BE2C (cell line): Measurements from ENCODE around the gene RFX1.

Experiments used
- DNase-seq: peaks from one replicate; pipeline ENCODE4 v3.0.0-alpha.2; 2020
- H3K27me3 ChIP-seq: fragments of 250-450 bp; sonication (Bioruptor Pico); 2 replicates; pipeline ENCODE4 v1.5.1; 2020; ENCODE audit warnings: mild to moderate bottlenecking
- H3K36me3 ChIP-seq: fragments of 250-450 bp; sonication (Bioruptor Pico); 2 replicates; pipeline ENCODE4 v1.5.1; 2020; ENCODE audit warnings: mild to moderate bottlenecking
- H3K4me1 ChIP-seq: fragments of 250-450 bp; sonication (Bioruptor Pico); 2 replicates; pipeline ENCODE4 v1.5.1; 2020
- H3K4me3 ChIP-seq: 2 replicates; pipeline ENCODE4 v1.5.1; 2011; ENCODE audit warnings: low read depth, low read length
- H3K9me3 ChIP-seq: fragments of 250-450 bp; sonication (Bioruptor Pico); 2 replicates; pipeline ENCODE4 v1.5.1; 2020
- CTCF ChIP-seq: IDR thresholded peaks from 2 replicates; pipeline ENCODE4 v1.5.1; 2012; ENCODE audit warnings: mild to moderate bottlenecking, low read depth, low read length

The RFX1 gene

DNA sequence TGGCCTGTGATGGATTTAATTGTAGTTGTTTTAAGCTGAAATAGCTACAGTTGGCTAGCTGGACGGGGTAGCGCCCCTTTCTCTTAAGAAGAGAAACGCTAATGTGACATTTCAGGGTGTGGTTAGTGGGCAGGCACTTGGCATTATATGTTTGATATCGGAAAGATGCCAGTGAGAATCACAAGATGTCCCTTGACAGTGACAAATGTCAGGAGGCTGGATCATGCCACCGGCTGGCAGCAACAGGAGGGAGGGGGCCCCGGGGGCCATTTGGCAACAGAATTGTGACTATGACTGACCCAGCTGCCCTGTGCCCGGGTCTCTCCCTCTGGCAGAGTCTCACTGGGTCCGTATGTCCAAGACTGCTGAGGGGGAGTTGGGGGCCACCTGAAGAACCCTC, 49.1 kb downstream of the RFX1 start:
- Histone ChIP-seq H3K4me1 (peaks cover 3% of the 10 kb centered on the region; the same call in 1 of the 2 replicates), H3K36me3 (peaks cover 63% of the 10 kb centered on the region)
- no peak for TF ChIP-seq CTCF

GRCh38 chr19:13956365-13956744, 49.8 kb downstream of the RFX1 start:
- H3K4me1 ChIP-seq = peaks cover 3% of the 10 kb centered on the region; the same call in 1 of the 2 replicates
- no peaks in the 10 kb centered on the region for H3K27me3 ChIP-seq
- H3K4me3 ChIP-seq = no peak overlapping the region
- DNase-seq = no peak
- no peak for TF ChIP-seq CTCF
- no peaks in the 10 kb centered on the region for H3K9me3 ChIP-seq
- peaks cover 61% of the 10 kb centered on the region for H3K36me3 ChIP-seq

More for the DNA sequence above, 49.1 kb downstream of the RFX1 start:
- no peaks in the 10 kb centered on the region for H3K27me3 ChIP-seq
- H3K4me3 ChIP-seq = no peak overlapping the region
- no peak for DNase-seq
- H3K9me3 ChIP-seq = no peaks in the 10 kb centered on the region

DNA sequence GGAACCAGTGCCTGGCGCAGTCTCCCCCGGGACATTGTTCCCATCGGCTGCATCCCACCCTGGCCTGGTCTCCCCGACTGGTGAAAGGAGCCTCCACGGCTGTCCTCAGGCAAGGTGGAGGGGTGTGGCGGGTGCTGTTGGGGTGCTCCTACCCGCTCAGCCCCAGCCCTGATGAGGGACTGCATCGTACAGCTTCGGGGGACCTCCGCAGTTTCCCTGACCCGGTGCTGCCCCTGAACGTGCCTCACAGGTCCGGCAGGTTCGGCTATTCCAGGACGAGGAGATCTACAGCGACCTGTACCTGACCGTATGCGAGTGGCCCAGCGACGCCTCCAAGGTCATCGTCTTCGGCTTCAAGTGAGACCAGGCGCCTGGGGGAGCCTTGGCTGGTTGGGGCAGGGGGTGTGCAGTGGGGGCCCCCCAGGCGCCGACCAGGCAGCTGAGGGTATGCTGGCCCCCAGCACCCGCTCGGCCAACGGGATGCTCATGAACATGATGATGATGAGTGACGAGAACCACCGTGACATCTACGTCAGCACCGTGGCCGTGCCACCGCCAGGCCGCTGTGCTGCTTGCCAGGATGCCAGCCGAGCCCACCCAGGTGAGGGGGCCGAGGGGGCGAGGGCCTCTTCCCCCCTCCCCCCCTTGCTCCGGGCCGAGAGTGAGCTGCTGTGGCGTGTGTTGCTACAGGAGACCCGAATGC, 50.3 kb downstream of the RFX1 start:
- Histone ChIP-seq H3K36me3 (peaks cover 59% of the 10 kb centered on the region), H3K4me3 (no peak overlapping the region), H3K4me1 (peaks cover 3% of the 10 kb centered on the region; the same call in 1 of the 2 replicates), H3K9me3 (no peaks in the 10 kb centered on the region), H3K27me3 (no peaks in the 10 kb centered on the region)
- no peak for TF ChIP-seq CTCF
- DNase-seq = no peak

- DNase-seq = no peak
- Histone ChIP-seq H3K9me3 (no peaks in the 10 kb centered on the region), H3K4me1 (peaks cover 3% of the 10 kb centered on the region; the same call in 1 of the 2 replicates), H3K4me3 (no peak overlapping the region), H3K27me3 (no peaks in the 10 kb centered on the region), H3K36me3 (peaks cover 46% of the 10 kb centered on the region)
- no peak for TF ChIP-seq CTCF
These were observed 51.9 kb downstream of the RFX1 start for GRCh38 chr19:13954185-13954584.

GRCh38 chr19:13952931-13953531, 53.1 kb downstream of the RFX1 start:
- H3K9me3 ChIP-seq = no peaks in the 10 kb centered on the region
- peaks cover 39% of the 10 kb centered on the region for H3K36me3 ChIP-seq
- H3K4me1 ChIP-seq = peaks cover 3% of the 10 kb centered on the region; the same call in 1 of the 2 replicates
- DNase-seq = no peak
- H3K27me3 ChIP-seq = no peaks in the 10 kb centered on the region
- H3K4me3 ChIP-seq = peak overlapping the region; percentile 73
- TF ChIP-seq CTCF = no peak

- DNase-seq = peak; percentile 99
- H3K4me3 ChIP-seq = peak within 1 kb of the TSS; percentile 78
- no peak for TF ChIP-seq CTCF
- H3K4me1 ChIP-seq = peaks cover 3% of the 10 kb centered on the region; the same call in 1 of the 2 replicates
- H3K27me3 ChIP-seq = no peaks in the 10 kb centered on the region
- H3K9me3 ChIP-seq = no peaks in the 10 kb centered on the region
- H3K36me3 ChIP-seq = peaks cover 32% of the 10 kb centered on the region
These were observed 53.8 kb downstream of the RFX1 start, which contains the start of gene DCAF15 for GRCh38 chr19:13952154-13952930. TSS of gene DCAF15 (plus strand) at chr19:13952509. CDS start at chr19:13952513, 4 bp downstream.
